Smooth muscle cell of the coronary artery (primary cell): ENCODE data around the gene CIC. TPM values are rescaled to one million over a fixed set of nuclear protein-coding genes. Genes with fewer than 3 reads are reported as not detected.

Experiments
- total RNA-seq: library from RNA; depleted of rRNA; stranded (reverse); fragments of >200 nt; gene quantifications from 2 replicates; pipeline ENCODE4 v1.2.3, GENCODE V29; 2014; ENCODE audit warnings: low replicate concordance

CIC gene
- total RNA-seq = 9.4 and 11.2 TPM in 2 replicates

DNA sequence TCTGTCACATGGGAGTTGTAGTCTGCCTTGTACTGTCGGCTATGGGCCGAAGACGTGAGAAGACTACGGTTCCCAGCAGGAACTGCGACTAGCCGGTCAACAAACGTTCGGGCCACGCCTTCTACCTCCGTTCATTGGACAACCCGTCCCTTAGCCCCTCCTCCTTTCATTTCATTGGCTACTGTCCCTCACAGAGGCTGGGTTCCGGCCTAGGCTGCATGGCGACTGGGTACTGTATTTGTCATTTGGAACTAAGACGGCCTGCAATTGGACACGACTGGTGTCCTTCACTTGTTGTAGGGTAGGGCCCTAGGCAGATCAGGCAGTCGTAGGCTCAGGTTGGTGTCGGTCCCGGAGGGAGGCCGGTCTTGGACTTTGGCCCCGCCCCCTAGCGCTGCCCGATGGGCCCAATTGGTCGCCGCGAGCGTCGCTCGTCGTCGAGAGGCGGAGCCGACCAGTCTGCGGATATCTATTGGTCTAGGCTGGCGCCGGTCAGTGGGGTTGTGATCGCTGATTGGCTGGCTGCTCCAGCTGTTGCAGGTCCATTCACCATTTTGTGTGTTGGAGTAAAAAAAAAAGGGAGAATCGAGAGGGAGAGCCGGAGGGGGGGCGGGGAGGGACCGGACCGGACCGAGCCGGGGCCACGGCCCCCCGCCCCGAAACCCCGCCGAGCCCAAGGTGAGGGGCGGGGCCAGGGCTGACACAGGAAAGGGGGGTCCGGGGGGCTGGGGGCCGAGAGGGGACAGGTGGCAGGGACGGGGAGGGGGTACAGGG is at the start of gene CIC:
Gene CIC, plus strand, starts transcription at position 549 of the 774 bp plus-strand sequence. CDS start 2,532 bp downstream, outside the sequence.

DNA sequence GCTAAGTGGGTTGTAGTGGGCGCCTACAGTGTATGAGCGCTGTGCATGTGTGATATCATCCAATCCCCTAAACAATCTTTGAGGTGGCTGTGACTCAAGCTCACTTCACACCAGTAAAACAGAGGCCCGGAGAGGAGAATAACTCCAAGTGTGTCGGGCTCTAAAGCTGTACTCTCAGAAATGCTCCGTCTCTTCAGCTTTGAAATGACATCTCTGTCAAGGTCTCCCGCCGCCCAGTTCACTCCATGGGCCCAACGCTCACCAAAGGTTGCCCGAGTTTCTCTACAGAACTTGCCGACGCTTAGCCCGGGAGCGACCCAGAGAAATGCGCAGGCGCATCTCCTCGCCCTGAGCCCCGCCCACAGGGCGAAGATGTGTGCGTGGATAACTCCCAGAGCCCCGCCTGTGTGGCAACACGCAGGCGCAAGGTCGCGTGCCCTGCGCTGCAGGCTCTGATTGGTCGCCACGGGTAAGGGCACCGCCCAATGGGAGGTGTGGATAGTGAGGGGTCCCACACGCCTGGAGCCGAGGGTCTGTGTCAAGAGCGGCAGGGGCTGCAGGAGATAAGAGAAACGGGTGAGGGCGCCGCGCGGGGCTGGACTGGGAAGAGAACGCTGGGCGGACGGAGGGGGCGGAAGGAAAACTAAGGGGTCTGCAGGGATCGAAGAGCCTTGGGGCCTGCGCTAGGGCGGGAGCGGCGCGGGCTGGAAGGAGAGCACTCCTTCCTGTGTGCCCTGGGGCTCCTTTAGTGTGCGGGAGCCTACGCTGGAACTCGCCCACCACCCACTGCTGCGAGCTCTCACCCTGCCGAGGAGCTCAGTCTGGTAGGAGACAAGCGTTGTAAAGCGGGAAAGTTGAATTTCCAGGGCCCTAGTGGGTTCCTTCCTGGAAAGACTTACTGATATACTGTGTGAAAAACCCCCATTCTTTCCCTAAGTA is 49.0 kb upstream of the CIC start, which contains the start of gene ZNF526:
Gene ZNF526, plus strand, starts transcription at position 501 of the 939 bp plus-strand sequence. CDS start 4,092 bp downstream, outside the sequence.

DNA sequence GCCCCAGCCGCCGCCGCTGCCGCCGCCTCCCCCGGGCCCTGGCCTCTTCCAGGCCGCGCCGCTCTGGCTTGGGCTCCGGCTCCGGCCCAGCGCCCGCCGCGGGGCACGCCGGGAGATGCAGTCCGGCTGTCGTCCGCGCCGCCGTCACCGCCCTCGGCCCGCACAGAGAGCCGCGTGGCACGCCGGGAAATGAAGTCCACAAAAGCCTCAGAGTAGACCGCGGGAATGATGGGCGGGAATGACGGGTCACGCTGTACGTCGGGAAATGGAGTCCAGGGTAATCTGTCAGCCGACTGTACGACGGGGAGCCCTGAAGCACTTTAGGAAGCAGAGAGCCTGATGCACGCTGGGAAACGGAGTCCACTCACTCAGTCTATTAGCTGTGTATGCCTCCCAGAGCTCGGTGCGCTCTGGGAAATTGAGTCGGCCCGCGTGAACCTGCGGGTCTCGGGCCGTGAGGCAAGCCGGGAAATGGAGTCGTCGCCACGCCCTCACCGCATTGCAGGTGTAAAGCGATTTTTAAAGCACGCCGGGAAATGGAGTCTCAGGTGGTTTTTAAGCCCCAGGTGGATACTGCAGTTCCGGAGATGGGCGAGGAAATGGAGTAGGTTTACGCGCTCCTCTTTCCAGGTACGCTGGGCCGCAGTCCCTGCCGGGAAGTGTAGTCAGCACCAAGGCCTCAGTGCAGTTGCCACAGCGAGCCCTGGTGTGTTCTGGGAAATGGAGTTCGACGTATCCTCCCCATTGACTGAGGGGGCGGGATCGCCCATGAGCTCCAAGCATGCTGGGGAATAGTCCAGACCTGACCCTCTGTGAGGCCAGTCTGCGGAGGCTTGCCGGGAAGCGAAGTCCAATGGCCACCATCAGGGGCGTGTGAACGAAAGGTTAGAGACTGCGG is 26.3 kb upstream of the CIC start, which contains the start of gene GSK3A:
Gene GSK3A, minus strand, starts transcription at position 91 of the 898 bp plus-strand sequence. CDS start 137 bp downstream, outside the sequence.

DNA sequence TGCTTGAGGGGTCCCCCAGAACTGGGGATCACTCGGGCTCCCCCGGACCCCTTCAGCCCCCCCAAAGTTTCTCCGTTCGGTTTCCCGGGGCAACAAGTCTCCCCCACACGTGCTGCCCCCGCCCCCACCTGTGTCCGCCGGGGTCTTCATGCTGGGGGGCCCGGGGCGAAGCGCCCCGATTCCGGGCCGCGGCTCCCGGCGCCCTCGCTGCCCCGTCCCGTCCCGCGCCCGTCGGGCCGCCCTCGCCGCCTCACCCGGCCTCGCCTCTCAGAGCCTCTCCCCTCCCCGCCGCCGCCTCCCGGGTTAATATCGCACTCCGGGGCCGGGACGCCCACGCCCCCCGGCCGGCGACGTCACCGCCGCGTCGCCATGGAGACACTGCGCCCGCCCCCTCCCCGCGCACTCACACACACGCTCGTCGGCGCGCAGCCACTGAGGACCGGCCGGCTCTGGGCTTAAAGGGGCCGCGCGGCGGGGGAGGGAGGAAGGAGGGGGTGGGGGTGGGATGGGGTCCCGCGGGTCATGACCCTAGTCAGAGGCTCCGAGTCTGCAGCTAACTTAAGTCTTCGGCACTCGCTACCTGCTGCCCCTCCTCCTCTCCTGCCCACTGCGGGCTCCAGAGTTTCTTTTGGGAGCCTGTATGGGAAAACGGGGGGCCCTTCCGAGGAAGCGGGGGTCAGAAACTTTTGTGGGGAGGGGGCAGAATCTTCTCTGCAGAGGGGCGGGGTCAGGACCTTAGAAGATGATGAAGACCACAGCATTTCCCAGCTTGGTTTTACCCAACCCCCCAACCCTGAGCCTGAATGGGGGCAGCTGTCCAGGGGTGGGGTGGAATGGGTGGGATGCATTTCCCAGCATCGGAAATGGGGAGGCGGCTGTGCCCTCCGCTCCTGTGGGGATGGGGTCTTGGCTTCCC is 13.9 kb upstream of the CIC start, which contains the start of gene ERF:
Gene ERF, minus strand, starts transcription at position 279 of the 916 bp plus-strand sequence. Its CDS starts 129 bp downstream, at position 150.

DNA sequence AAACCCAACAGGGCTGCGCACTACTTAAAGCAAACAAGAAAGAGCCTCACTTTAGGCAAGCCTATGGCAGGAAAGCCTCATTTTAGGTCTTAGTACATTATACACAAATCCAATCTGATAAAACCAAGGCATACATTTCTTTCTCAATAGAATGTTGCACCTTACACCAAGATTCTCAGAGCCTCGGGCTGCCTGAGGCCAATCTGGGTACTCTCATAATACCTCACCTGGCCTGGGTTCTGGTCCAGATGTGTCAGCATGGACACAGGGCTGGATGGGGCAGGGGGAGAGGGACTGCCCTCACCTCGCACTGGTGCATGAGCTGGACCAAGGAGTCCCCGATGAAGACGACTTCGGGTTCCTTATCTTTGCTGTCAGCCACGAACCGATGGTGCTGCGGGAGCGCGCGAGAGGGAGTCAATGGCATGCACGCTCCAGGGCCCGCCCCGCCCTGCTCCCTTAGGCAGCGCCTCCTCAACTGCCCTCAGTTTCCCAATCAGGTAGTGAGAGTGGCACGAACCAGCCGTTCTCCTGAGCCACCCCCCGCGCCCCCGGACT is 32.7 kb downstream of the CIC start, which contains the start of gene PRR19:
Gene PRR19, plus strand, starts transcription at position 487 of the 558 bp plus-strand sequence. CDS start 7,453 bp downstream, outside the sequence.

DNA sequence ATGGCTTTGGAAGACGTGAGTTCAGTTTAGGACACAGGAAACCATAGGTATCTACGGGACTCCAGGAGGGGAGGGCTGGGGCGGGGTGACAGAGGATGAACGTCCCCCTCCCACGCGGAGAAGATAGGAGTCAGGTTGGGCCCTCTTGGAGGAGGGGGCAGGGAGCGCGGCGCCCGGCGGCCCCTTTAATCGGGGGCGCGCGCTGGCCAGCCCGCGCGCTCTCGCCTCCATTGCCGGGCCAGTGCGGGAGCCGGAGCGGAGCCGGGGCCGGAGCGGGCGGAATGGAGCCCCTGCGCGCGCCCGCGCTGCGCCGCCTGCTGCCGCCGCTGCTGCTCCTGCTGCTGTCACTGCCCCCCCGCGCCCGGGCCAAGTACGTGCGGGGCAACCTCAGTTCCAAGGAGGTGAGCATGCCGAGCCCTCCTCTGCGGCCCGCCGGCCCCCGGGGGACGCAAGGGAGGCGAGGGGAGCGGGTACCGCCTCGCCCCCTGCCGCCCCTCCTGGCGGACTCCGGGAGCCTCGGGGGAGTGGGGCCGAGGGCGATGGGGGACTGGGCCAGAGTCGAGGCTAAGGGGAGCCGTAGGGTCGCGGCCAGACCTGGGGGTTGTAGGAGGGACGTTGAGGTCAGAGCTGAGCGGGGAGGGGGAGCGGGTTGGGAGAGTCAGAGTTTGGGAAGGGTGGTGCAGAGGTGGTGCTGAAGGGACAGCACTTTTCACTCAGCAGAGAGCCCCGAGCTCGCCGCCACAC is 44.2 kb downstream of the CIC start, which contains the start of gene TMEM145:
Gene TMEM145, plus strand, starts transcription at position 214 of the 744 bp plus-strand sequence. Its CDS starts 68 bp downstream, at position 282.

DNA sequence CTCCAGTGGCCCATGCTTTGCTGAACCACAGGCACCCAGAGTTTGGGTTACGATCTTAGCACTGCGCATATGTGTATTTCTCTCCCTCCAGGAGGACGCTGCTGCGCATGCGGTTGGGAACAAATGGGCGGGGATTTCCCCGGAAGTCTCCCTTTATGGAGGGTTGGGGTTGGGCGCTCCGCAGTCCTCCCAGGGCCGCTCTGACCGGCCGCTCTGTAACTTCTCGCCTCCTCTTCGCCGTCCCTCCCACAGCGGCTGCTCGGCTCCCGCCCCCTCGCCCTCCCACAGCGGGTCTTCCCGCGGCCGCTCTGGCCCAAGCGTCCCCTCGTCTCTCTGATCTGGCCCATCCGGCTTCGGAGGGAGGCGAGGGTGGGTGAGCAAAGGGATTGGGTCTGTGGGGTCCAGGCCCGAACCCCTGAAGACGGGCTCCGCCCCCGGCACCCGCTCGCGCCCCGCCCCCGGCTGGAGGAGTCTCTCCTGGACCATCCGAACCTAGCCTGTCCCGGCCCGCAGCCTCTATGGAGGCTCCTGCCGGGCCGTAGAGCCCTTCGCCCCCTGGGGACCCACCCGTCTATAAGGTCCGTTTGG is 56.4 kb downstream of the CIC start, which contains the start of gene MEGF8:
Gene MEGF8, plus strand, starts transcription at position 328 of the 588 bp plus-strand sequence. CDS start 609 bp downstream, outside the sequence.

Other genes with a start within 250 kb of the CIC start
- gene GRIK5, start 199.0 kb upstream of the CIC start, total RNA-seq = 0.23 TPM in 1 of 2 replicates, not detected in the other
- gene ZNF574, start 193.1 kb upstream of the CIC start, total RNA-seq = 6.6 and 8.2 TPM in 2 replicates
- gene POU2F2, start 136.8 kb upstream of the CIC start, total RNA-seq = 0.08 and 0.12 TPM in 2 replicates
- gene DEDD2, start 51.6 kb upstream of the CIC start, total RNA-seq = 10.8 and 16.6 TPM in 2 replicates
- 10.1 and 12.5 TPM in 2 replicates for gene ZNF526, start 48.9 kb upstream of the CIC start, total RNA-seq
- gene GSK3A, start 26.6 kb upstream of the CIC start, total RNA-seq = 4.9 and 7.9 TPM in 2 replicates
- 10.6 and 20.4 TPM in 2 replicates for gene ERF, start 14.1 kb upstream of the CIC start, total RNA-seq
- 0.15 TPM in 1 of 2 replicates, not detected in the other for gene PRR19, start 32.9 kb downstream of the CIC start, total RNA-seq
- 8.4 and 30.9 TPM in 2 replicates for gene PAFAH1B3, start 33.4 kb downstream of the CIC start, total RNA-seq
- gene TMEM145, start 44.1 kb downstream of the CIC start, total RNA-seq = 0.12 TPM in 1 of 2 replicates, not detected in the other
- gene MEGF8, start 56.4 kb downstream of the CIC start, total RNA-seq = 17.9 and 18.6 TPM in 2 replicates
- not detected in 2 replicates for gene CNFN, start 121.0 kb downstream of the CIC start, total RNA-seq
- 0.90 and 1.5 TPM in 2 replicates for gene LIPE, start 158.1 kb downstream of the CIC start, total RNA-seq
- gene CXCL17, start 173.7 kb downstream of the CIC start, total RNA-seq = not detected in 2 replicates